H9 (cell line): ENCODE results near the gene TTC9. TPM values are rescaled to one million over a fixed set of nuclear protein-coding genes. Genes with fewer than 3 reads are reported as not detected.

Experiments used
- DNase-seq: peaks from one replicate; pipeline ENCODE4 v3.0.0-alpha.2; 2017
- H2AFZ ChIP-seq: one replicate; pipeline ENCODE4 v1.6.1; 2013; ENCODE audit warnings: mild to moderate bottlenecking, low read length, control low read depth, moderate library complexity
- H2AK5ac ChIP-seq: 2 replicates; pipeline ENCODE4 v1.6.1; 2013; ENCODE audit warnings: low read length, control low read depth, mixed read lengths; ENCODE audit not compliant: insufficient read length
- H2BK120ac ChIP-seq: one replicate; pipeline ENCODE4 v1.6.1; 2013; ENCODE audit warnings: low read depth, mild to moderate bottlenecking, low read length, control low read depth, inconsistent platforms; ENCODE audit not compliant: poor library complexity, severe bottlenecking
- H2BK12ac ChIP-seq: 2 replicates; pipeline ENCODE4 v1.6.1; 2013; ENCODE audit warnings: low read length, control low read depth, mixed read lengths, low read depth; ENCODE audit not compliant: insufficient read length
- H2BK15ac ChIP-seq: 2 replicates; pipeline ENCODE4 v1.6.1; 2013; ENCODE audit warnings: low read depth, low read length, control low read depth
- H2BK20ac ChIP-seq: one replicate; pipeline ENCODE4 v1.6.1; 2013; ENCODE audit warnings: low read depth, mild to moderate bottlenecking, low read length, control low read depth, inconsistent platforms; ENCODE audit not compliant: poor library complexity, severe bottlenecking
- H2BK5ac ChIP-seq: 2 replicates; pipeline ENCODE4 v1.6.1; 2013; ENCODE audit warnings: low read length, control low read depth, mixed read lengths; ENCODE audit not compliant: insufficient read length
- H3K14ac ChIP-seq: 2 replicates; pipeline ENCODE4 v1.6.1; 2013; ENCODE audit warnings: low read length, control low read depth; ENCODE audit not compliant: insufficient read depth
- H3K18ac ChIP-seq: 2 replicates; pipeline ENCODE4 v1.6.1; 2013; ENCODE audit warnings: low read depth, mild to moderate bottlenecking, mixed read lengths, low read length, control low read depth; ENCODE audit not compliant: insufficient read length
- H3K23ac ChIP-seq: 2 replicates; pipeline ENCODE4 v1.6.1; 2013; ENCODE audit warnings: low read length, control low read depth, mixed read lengths, low read depth; ENCODE audit not compliant: insufficient read length
- H3K23me2 ChIP-seq: 2 replicates; pipeline ENCODE4 v1.6.1; 2013; ENCODE audit warnings: low read depth, mild to moderate bottlenecking, mixed read lengths, low read length, control low read depth; ENCODE audit not compliant: insufficient read length, poor library complexity, severe bottlenecking
- H3K27ac ChIP-seq: 2 replicates; pipeline ENCODE4 v1.5.1; 2013; ENCODE audit warnings: low read length, control low read depth, mixed read lengths, low read depth; ENCODE audit not compliant: insufficient read length
- H3K27me3 ChIP-seq: 2 replicates; pipeline ENCODE4 v1.6.1; 2013; ENCODE audit warnings: low read length, control low read depth, inconsistent platforms; ENCODE audit not compliant: insufficient read depth
- H3K4ac ChIP-seq: 2 replicates; pipeline ENCODE4 v1.6.1; 2013; ENCODE audit warnings: low read depth, mild to moderate bottlenecking, control low read depth, inconsistent platforms, low read length, moderate library complexity
- H3K4me1 ChIP-seq: 2 replicates; pipeline ENCODE4 v1.6.1; 2013; ENCODE audit warnings: low read length, control low read depth, inconsistent platforms; ENCODE audit not compliant: insufficient read depth
- H3K4me2 ChIP-seq: 2 replicates; pipeline ENCODE4 v1.6.1; 2013; ENCODE audit warnings: low read length, control low read depth, mixed read lengths; ENCODE audit not compliant: insufficient read length, insufficient read depth
- H3K56ac ChIP-seq: 2 replicates; pipeline ENCODE4 v1.6.1; 2013; ENCODE audit warnings: low read depth, mild to moderate bottlenecking, mixed read lengths, low read length, control low read depth; ENCODE audit not compliant: insufficient read length
- H3K79me1 ChIP-seq: 2 replicates; pipeline ENCODE4 v1.6.1; 2013; ENCODE audit warnings: low read depth, mild to moderate bottlenecking, moderate library complexity, low read length, control low read depth, inconsistent platforms; ENCODE audit not compliant: insufficient read depth, poor library complexity, severe bottlenecking
- H3K79me2 ChIP-seq: 2 replicates; pipeline ENCODE4 v1.6.1; 2013; ENCODE audit warnings: low read length, control low read depth, inconsistent platforms; ENCODE audit not compliant: insufficient read depth
- H3K9ac ChIP-seq: 2 replicates; pipeline ENCODE4 v1.6.1; 2013; ENCODE audit warnings: low read length, control low read depth, mixed read lengths; ENCODE audit not compliant: insufficient read length; ENCODE audit errors: extremely low read depth
- H3K9me3 ChIP-seq: one replicate; pipeline ENCODE4 v1.6.1; 2013; ENCODE audit warnings: low read depth, low read length, inconsistent platforms; ENCODE audit not compliant: control insufficient read depth
- H3T11ph ChIP-seq: one replicate; pipeline ENCODE4 v1.6.1; 2013; ENCODE audit warnings: mild to moderate bottlenecking, low read length, control low read depth, inconsistent platforms
- H4K20me1 ChIP-seq: one replicate; pipeline ENCODE4 v1.6.1; 2013; ENCODE audit not compliant: control insufficient read depth, insufficient read length, insufficient read depth
- H4K5ac ChIP-seq: 2 replicates; pipeline ENCODE4 v1.6.1; 2013; ENCODE audit warnings: low read depth, mild to moderate bottlenecking, mixed read lengths, low read length, control low read depth; ENCODE audit not compliant: insufficient read length
- H4K8ac ChIP-seq: replicated peaks from 2 replicates; pipeline ENCODE4 v1.6.1; 2013; ENCODE audit warnings: low read length, control low read depth, mixed read lengths, low read depth; ENCODE audit not compliant: insufficient read length
- H4K91ac ChIP-seq: 2 replicates; pipeline ENCODE4 v1.6.1; 2013; ENCODE audit warnings: low read depth, mild to moderate bottlenecking, moderate library complexity, mixed read lengths, low read length, control low read depth; ENCODE audit not compliant: insufficient read length
- H3K27ac Mint-ChIP-seq, 3 experiments: 2 replicates in 2 of 3; 3 replicates in 1 of 3; pipeline ENCODE4 v1.8.0; 2020 to 2021; ENCODE audit warnings: mixed read lengths in 3 of 3, mild to moderate bottlenecking in 1 of 3, moderate library complexity in 1 of 3
- H3K27me3 Mint-ChIP-seq: 2 replicates; pipeline ENCODE4 v1.8.0; 2021; ENCODE audit warnings: low read depth, mild to moderate bottlenecking, moderate library complexity, mixed read lengths
- H3K36me3 Mint-ChIP-seq, 3 experiments: 2 replicates in 2 of 3; 3 replicates in 1 of 3; pipeline ENCODE4 v1.8.0; 2020 to 2021; ENCODE audit warnings: low read depth in 3 of 3, mixed read lengths in 3 of 3; ENCODE audit not compliant: insufficient read depth in 1 of 3
- H3K4me1 Mint-ChIP-seq, 2 experiments: 2 replicates each; pipeline ENCODE4 v1.8.0; 2020; ENCODE audit warnings: mixed read lengths in 2 of 2
- H3K4me3 Mint-ChIP-seq, 2 experiments: 2 replicates in 1 of 2; 3 replicates in 1 of 2; pipeline ENCODE4 v1.8.0; 2020 to 2021; ENCODE audit warnings: mild to moderate bottlenecking in 2 of 2, mixed read lengths in 2 of 2, moderate library complexity in 1 of 2
- H3K9me3 Mint-ChIP-seq, 2 experiments: 2 replicates in 1 of 2; 3 replicates in 1 of 2; pipeline ENCODE4 v1.8.0; 2020; ENCODE audit warnings: mild to moderate bottlenecking in 2 of 2, mixed read lengths in 2 of 2, moderate library complexity in 1 of 2
- CTCF ChIP-seq: fragments of 200-600 bp; sonication (generic); conservative IDR thresholded peaks from 3 replicates; pipeline ENCODE4 v1.8.0; 2021; ENCODE audit warnings: antibody characterized with exemption, mild to moderate bottlenecking
- WGBS: extraction: QIAGEN DNeasy Blood & Tissue Kit; methylation state at CpG from one replicate; pipeline ENCODE4 v1.1.7; 2013; ENCODE audit warnings: missing lambda C conversion rate, low lambda C conversion rate, mixed read lengths; ENCODE audit not compliant: insufficient read length; ENCODE audit errors: extremely low coverage; 5-methylcytosine and 5-hydroxymethylcytosine counted together
- total RNA-seq: library from RNA; stranded (reverse); gene quantifications from 2 replicates; pipeline ENCODE4 v1.2.1, GENCODE V29; 2021

The TTC9 gene
- total RNA-seq, 1 experiment from 2014 or later: 17.4 TPM

GRCh38 chr14:70683983-70684382, 42.3 kb downstream of the TTC9 start:
- TF ChIP-seq CTCF: no peak
- no peak overlapping the region for H3K4me3 Mint-ChIP-seq
- H3K4me1 Mint-ChIP-seq: peaks cover 31 to 41% of the 10 kb centered on the region in 2 experiments

More at GRCh38 chr14:70683983-70684382, 42.3 kb downstream of the TTC9 start:
- Histone ChIP-seq H3K23me2 (no peaks in the 10 kb centered on the region), H3K18ac (no peak overlapping the region), H2AFZ (no peak overlapping the region), H3K14ac (no peak overlapping the region), H2BK12ac (no peak overlapping the region), H4K20me1 (no peaks in the 10 kb centered on the region), H3K9ac (no peak overlapping the region), H4K5ac (no peak overlapping the region), H2BK15ac (no peak overlapping the region), H3K4me2 (no peak overlapping the region), H3K23ac (no peak overlapping the region), H3K27ac (no peak overlapping the region), H3K9me3 (no peaks in the 10 kb centered on the region), H3K4ac (no peak overlapping the region), H4K8ac (no peak overlapping the region), H2BK5ac (no peak overlapping the region), H2BK20ac (no peak overlapping the region), H3T11ph (no peak overlapping the region), H3K79me2 (no peaks in the 10 kb centered on the region), H3K56ac (no peak overlapping the region), H3K79me1 (no peaks in the 10 kb centered on the region), H4K91ac (no peak overlapping the region), H3K4me1 (peaks cover 13% of the 10 kb centered on the region; the same call in 1 of the 2 replicates), H2AK5ac (no peak overlapping the region), H2BK120ac (no peak overlapping the region), H3K27me3 (no peaks in the 10 kb centered on the region)
- DNase-seq: no peak
- no peaks in the 10 kb centered on the region for H3K36me3 Mint-ChIP-seq
- peak overlapping the region in 2 of 3 experiments; percentile 23 to 55; a peak in 3 of 7 replicates for H3K27ac Mint-ChIP-seq
- no CpG with 5 or more reads among the region's 6 CpGs for WGBS
- no peaks in the 10 kb centered on the region for H3K27me3 Mint-ChIP-seq
- H3K9me3 Mint-ChIP-seq: no peaks in the 10 kb centered on the region
